Measurements from ENCODE around the gene WASF3. TPM values are rescaled to one million over a fixed set of nuclear protein-coding genes. Genes with fewer than 3 reads are reported as not detected.

The WASF3 gene
- total RNA-seq, 1 donor = 14.2 TPM

DNA sequence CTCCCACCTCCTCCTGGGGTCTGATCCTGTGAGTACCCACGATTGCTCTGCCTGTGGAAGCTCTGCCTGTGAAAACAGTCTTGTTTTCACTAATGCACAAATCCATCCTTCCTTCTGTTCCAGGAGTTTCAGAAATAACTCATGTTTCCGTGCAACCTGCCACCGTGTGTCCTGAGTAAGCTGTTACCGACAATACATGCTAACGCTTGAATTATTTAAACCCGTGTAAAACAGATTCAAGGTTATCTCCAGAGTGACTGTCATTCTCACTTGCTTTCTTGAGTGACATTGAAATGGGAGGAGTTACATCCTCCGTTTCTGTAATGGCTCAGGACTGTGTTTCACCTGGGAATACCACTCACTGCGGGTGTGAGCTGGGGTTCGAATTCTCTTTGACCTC is 178.2 kb downstream of the WASF3 start:
- DNase-seq (ENCODE audit: low read depth) = no peak
- TF ChIP-seq, protein P1, sequence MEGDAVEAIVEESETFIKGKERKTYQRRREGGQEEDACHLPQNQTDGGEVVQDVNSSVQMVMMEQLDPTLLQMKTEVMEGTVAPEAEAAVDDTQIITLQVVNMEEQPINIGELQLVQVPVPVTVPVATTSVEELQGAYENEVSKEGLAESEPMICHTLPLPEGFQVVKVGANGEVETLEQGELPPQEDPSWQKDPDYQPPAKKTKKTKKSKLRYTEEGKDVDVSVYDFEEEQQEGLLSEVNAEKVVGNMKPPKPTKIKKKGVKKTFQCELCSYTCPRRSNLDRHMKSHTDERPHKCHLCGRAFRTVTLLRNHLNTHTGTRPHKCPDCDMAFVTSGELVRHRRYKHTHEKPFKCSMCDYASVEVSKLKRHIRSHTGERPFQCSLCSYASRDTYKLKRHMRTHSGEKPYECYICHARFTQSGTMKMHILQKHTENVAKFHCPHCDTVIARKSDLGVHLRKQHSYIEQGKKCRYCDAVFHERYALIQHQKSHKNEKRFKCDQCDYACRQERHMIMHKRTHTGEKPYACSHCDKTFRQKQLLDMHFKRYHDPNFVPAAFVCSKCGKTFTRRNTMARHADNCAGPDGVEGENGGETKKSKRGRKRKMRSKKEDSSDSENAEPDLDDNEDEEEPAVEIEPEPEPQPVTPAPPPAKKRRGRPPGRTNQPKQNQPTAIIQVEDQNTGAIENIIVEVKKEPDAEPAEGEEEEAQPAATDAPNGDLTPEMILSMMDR (IDR thresholded peaks at IDR 0.05; ENCODE audit: insufficient read depth, low read depth, low read length) = no peak
- no peak overlapping the region for H3K4me3 ChIP-seq (ENCODE audit: low read depth, low read length)

Other genes starting within 250 kb of the WASF3 start
- gene GPR12, start 203.1 kb downstream of the WASF3 start, total RNA-seq = not detected in 2 replicates

Data from fibroblast of villous mesenchyme (primary cell).